ENCODE data around the gene KCNH6.

Gene KCNH6

DNA sequence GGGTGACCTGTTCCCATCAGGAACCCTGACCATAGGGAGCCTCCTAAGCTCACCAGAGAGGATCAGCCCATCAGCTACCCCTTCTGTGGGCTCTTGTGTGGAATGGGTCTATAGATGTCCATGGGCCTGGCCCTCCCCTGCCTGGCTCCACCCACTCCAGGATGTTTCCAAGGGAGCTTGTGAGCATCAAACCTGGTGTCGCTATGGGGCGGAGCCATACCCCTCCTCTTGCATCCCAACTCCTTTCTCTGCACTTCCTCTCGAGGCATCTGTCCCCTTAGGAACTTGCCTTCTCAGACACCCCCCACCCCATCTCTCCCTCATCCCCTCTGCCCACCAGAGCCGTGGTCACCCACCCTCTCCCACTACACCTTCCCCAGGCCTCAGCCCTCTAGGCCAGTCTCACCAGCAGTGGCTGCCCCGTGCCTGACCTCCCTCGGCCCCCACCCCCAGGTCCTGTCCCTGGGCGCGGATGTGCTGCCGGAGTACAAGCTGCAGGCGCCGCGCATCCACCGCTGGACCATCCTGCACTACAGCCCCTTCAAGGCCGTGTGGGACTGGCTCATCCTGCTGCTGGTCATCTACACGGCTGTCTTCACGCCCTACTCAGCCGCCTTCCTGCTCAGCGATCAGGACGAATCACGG is 10.4 kb downstream of the KCNH6 start:
- in situ Hi-C loops (cut with MboI; ENCODE audit: low sequenced_read_pairs), result no loop called here

DNA sequence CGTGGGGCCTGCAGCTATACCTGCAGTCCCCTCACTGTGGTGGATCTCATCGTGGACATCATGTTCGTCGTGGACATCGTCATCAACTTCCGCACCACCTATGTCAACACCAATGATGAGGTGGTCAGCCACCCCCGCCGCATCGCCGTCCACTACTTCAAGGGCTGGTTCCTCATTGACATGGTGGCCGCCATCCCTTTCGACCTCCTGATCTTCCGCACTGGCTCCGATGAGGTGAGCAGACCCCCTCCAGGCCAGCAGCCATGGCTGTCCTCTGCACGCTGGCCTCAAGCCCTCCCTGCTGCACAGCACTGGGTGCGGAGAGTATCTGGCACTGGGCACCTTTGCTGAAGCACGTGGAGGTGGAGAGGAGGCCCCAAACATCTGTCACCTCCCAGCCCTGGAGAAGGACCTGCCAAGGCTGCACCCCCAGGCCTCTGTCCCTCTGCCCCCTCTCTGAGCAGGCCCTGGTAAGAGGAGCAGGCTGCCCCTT is 11.0 kb downstream of the KCNH6 start:
- in situ Hi-C loops (cut with MboI; ENCODE audit: low sequenced_read_pairs), result no loop called here

DNA sequence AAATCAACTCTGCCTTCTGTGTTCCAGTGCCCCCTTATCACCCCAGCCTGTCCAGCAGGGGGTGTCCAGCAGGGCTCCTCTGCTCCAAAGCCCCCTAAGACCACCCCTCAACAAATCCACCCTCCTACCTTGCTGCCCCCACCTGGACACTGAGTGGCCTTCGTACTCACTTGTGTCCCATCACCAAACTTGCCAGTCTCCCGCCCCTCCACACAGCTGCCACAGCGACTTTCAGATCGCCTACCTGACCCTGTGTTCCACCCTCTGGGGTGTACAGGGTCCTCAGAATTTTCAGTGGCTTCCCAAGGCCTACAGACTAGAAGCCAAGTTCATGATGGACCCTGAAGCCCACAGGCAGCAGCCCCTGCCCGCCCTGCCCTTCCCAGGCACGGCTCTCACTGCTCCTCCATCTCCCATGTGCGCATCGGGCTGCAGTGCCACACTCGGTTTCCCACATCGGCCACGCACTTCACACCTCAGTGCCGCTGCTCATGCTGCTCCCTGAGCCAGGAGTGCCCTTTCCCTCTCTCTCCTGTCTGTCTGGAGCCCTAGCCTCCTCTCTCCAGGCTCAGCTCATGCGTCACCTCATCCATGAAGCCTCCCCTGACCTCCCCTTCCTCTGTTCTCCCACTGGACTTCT is 11.8 kb downstream of the KCNH6 start:
- in situ Hi-C loops (cut with MboI; ENCODE audit: low sequenced_read_pairs), result no loop called here

DNA sequence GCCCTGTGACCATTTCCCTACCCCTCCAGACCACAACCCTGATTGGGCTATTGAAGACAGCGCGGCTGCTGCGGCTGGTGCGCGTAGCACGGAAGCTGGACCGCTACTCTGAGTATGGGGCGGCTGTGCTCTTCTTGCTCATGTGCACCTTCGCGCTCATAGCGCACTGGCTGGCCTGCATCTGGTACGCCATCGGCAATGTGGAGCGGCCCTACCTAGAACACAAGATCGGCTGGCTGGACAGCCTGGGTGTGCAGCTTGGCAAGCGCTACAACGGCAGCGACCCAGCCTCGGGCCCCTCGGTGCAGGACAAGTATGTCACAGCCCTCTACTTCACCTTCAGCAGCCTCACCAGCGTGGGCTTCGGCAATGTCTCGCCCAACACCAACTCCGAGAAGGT is 12.5 kb downstream of the KCNH6 start:
- in situ Hi-C loops (cut with MboI; ENCODE audit: low sequenced_read_pairs), result no loop called here

DNA sequence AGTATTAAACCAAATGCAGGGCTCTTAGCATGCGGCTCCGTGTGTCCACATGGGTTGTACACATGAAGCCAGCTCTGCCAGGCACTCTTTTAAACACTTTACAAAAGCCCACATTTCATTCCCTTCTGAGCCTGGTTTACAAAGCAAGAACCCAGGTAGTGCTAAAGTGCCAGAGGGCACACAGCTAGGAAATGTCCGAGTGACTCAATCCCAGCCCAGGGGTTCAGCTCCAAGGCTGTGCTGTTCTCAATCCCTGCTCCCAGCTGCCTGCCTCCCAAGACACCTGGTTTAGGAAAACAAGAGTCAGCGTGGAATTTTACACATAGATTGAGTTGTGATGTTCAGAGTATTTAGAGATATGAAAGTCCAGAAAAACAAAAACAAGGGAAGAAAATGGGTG is 13.8 kb downstream of the KCNH6 start:
- in situ Hi-C loops (cut with MboI; ENCODE audit: low sequenced_read_pairs), result no loop called here

DNA sequence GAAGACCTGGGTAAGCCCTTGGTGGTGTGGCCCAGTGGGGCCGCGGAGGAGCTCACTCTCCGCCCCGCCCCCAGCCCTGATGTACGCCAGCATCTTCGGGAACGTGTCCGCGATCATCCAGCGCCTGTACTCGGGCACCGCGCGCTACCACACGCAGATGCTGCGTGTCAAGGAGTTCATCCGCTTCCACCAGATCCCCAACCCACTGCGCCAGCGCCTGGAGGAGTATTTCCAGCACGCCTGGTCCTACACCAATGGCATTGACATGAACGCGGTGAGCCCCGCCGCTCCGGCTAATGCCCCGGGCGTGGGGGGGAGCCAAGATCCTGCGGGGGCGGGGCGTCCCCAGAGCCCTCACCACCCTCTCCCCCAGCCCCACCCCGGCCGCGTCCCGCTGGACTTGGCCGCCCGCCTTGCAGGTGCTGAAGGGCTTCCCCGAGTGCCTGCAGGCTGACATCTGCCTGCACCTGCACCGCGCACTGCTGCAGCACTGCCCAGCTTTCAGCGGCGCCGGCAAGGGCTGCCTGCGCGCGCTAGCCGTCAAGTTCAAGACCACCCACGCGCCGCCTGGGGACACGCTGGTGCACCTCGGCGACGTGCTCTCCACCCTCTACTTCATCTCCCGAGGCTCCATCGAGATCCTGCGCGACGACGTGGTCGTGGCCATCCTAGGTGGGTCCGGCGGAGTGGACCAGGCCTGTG is 15.0 kb downstream of the KCNH6 start:
- in situ Hi-C loops (cut with MboI; ENCODE audit: low sequenced_read_pairs), result no loop called here

DNA sequence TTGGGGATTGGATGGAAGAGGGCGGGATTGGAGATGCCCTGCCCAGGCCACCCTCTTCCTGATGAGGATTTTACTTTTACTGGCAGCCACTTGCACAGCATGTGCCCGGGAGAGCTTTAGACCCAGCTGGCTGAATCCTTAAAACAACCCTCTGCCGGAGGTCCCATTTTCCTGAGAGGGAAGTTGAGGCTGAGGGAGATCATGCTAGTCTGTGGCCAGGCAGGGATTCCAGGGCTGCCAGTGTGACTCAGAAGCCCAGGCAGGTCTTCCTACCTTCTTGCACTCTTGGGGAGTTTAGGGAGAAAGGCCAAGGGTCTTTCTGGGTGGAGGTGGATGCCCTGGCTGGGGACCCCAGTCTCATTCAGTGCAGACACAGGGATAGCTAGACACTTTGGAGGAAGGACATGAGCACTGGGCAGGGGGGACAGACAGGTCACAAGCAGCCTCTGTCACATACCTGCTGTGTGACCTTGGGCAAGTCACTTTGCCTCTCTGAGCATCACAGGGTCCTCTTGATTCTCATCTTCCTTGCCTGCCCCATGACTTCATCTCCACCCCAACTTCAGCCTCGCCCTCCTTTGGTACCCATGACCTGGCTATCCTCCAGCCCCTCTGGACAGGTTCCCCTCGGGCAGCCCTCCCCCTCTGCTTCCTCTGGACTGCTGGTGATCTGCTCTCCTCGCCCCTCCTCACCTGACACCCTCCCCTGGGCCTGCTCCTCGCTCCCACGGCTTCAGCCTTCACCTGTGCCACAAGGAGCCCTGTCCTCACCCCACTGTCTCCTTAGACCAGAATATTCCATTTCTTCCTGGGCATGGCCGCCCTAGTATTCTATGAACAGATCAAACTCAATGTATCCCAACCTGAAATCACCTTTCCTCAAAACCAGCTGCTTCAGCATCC is 15.8 kb downstream of the KCNH6 start:
- in situ Hi-C loops (cut with MboI; ENCODE audit: low sequenced_read_pairs), result no loop called here

DNA sequence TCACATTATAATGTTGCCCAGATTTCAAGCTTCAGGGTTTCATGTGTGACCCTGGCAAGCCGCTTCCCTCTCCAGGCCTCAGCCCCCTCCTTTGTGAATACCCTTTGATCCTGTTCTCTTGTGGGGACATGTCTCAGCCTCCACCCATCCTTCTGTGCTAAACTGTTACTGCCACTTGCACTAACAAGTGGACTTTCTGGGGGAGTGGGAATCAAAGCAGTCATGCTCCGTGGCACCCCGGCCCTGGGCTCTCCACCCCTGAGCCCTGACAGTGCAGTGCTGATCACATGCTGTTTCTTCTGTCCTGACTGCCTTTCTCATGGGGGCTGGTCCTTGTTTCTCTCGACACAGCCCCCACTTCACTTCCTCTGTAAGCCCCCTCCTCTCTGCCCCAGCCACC is 17.4 kb downstream of the KCNH6 start:
- in situ Hi-C loops (cut with MboI; ENCODE audit: low sequenced_read_pairs), result no loop called here

DNA sequence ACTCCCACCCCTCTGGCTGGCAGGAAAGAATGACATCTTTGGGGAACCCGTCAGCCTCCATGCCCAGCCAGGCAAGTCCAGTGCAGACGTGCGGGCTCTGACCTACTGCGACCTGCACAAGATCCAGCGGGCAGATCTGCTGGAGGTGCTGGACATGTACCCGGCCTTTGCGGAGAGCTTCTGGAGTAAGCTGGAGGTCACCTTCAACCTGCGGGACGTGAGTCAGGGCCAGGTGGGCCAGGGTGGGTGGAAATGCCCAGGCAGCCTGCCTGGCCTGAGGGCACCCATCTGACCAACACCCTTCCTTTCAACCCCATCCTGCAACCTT is 19.0 kb downstream of the KCNH6 start:
- in situ Hi-C loops (cut with MboI; ENCODE audit: low sequenced_read_pairs), result no loop called here

GRCh38 chr17:63542942-63543821 is 20.0 kb downstream of the KCNH6 start:
- in situ Hi-C loops (cut with MboI; ENCODE audit: low sequenced_read_pairs), result no loop called here

- in situ Hi-C loops (cut with MboI; ENCODE audit: low sequenced_read_pairs), result no loop called here
Observed at GRCh38 chr17:63543822-63544420, 20.8 kb downstream of the KCNH6 start.

DNA sequence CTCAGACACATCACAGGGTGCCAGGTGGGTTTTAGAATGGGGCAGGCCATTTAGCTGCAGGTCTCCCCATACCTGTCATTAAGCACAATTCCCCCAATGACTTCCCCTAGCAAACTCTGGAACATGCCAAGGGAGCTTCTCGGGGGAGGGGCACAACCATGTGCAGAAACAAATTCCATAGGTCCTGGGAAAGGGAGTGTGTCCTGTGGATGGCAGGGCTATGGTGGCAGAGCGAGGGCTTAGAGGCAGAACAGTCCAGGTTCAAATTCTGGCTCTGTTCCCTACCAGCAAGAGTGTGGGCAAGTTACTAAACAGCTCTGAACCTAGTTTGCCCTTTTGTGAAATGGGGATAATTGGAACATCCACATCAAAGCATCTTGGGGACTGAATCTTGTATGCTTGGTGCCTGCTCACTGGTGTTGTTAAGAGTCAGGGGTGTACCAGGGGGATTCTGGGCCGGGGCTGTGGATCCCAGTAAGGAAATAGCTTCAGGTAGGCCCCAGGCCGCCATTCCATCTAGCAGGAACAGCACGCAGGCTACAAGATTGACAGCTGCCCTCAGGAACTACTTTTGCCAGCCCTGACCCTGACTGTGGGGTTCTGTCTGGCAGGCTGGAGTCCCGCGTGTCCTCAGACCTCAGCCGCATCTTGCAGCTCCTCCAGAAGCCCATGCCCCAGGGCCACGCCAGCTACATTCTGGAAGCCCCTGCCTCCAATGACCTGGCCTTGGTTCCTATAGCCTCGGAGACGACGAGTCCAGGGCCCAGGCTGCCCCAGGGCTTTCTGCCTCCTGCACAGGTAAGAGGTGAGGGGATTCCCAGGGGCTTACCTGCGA is 21.5 kb downstream of the KCNH6 start:
- in situ Hi-C loops (cut with MboI; ENCODE audit: low sequenced_read_pairs), result no loop called here

DNA sequence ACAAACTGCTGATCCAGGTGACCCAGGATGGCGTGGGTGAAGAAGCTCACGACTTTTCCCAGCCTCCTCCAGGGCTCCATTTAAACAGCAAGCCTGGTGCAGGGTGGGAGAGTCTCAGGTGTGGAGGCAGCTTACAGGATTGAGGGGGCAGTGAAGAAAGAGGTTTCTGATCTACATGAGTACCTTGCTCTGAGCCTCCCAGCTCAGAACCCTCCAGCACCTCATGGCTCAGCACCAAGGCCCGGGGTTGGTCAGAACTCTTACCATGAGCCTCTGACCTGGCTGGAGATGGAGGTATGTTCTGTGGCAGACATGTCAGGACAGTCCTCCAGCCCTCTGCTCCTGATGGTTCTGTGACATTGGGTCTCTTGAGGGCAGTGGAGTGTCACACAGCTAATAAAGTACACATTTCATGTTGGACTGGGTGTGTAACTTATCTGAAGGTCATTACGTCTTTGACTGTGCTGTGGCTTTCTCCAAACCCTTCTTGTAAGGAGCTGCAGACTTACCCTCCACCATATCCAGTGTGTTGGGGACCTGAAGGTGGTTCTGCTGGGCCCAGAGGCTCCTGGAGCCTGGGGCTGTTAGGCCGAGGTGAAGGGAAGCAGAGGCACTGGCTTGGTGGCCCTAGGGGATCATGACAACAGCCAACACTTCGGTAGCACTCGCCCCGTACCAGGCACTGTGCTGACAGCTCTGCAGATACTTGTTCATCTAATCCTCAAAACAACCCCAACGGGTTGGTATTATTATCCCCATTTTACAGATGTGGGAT is 23.3 kb downstream of the KCNH6 start:
- in situ Hi-C loops (cut with MboI; ENCODE audit: low sequenced_read_pairs), result no loop called here

DNA sequence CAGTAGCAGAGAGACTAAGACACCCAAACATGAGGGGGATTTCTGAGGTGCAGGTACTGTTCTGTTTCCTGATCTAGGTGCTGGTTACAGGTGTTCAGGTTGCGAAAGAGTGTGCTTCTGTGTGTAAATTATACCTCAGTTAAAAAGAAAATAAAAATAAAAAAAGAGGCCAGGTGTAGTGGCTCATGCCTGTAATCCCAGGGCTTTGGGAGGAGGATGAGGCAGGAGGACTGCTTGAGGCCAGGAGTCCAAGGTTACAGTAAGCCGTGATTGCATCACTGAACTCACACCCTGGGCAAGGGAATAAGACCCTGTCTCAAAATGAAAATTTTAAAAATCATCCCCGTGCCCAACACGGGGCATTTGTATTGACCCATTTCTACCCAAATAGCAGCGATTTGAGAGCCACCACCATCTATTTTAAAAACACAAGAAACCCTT is 23.9 kb downstream of the KCNH6 start:
- in situ Hi-C loops (cut with MboI; ENCODE audit: low sequenced_read_pairs), result no loop called here

DNA sequence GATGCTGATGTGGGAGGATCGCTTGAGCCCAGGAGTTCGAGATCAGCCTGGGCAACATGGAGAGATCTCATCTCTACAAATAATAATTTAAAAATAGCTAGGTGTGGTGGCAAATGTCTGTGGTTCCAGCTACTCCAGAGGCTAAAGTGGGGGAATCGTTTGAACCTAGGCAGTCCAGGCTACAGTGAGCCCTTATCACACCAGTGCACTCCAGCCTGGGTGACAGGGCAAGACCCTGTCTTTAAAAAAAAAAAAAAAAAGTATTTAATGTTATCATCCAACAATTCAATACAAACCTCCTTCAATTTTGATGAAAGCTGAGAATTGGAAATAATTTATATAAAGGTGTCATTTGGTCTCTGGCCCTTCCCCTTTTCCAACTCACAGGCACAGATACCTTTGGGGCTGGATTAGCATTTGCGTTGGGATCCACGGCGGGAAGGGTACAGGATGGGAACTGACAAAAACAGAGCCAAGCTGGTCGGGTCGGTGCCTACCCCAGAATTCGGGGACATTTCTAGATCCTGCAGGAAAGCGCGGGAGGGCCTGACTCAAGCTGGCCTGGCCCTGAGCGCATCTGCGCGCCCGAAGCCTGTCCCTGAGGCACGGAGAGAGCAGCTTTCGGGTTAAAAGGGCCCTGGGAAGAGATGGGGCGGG is 26.3 kb downstream of the KCNH6 start:
- in situ Hi-C loops (cut with MboI; ENCODE audit: low sequenced_read_pairs), result no loop called here

- in situ Hi-C loops (cut with MboI; ENCODE audit: low sequenced_read_pairs), result no loop called here
Observed at GRCh38 chr17:63549946-63550816, 27.0 kb downstream of the KCNH6 start, which contains the start of gene DCAF7. DCAF7 (plus strand) TSS chr17:63550477; CDS start chr17:63550678, 201 bp downstream.
